HG03378 (cell line): ENCODE measurements around the gene GNG2.

Experiments
- ATAC-seq: cut with Tn5 transposase; IDR thresholded peaks from one replicate; pipeline ENCODE4 v1.9.1; 2021; ENCODE audit warnings: mild to moderate bottlenecking, moderate library complexity; ENCODE audit not compliant: unreplicated experiment

Gene GNG2

GRCh38 chr14:51860164-51860824 is at the start of gene GNG2:
TSS of gene GNG2 (plus strand) at chr14:51860612. CDS start at chr14:51950679, 90,067 bp downstream.
- peak; percentile 89 for ATAC-seq

GRCh38 chr14:51811706-51812105 is 48.7 kb upstream of the GNG2 start:
- ATAC-seq: no peak

GRCh38 chr14:51816031-51816430 is 44.4 kb upstream of the GNG2 start:
- no peak for ATAC-seq

- ATAC-seq: no peak
Observed at GRCh38 chr14:51817326-51817725, 43.1 kb upstream of the GNG2 start.

- no peak for ATAC-seq
Observed at GRCh38 chr14:51818748-51819380, 41.5 kb upstream of the GNG2 start.

- no peak for ATAC-seq
Observed at GRCh38 chr14:51821822-51822221, 38.6 kb upstream of the GNG2 start.

GRCh38 chr14:51822499-51822898 is 37.9 kb upstream of the GNG2 start:
- no peak for ATAC-seq

GRCh38 chr14:51823706-51824105 is 36.7 kb upstream of the GNG2 start:
- no peak for ATAC-seq

GRCh38 chr14:51824191-51824590 is 36.2 kb upstream of the GNG2 start:
- ATAC-seq: no peak

- no peak for ATAC-seq
Observed at GRCh38 chr14:51825926-51826325, 34.5 kb upstream of the GNG2 start.

- ATAC-seq: peak; percentile 94
Observed at GRCh38 chr14:51828017-51828797, 32.2 kb upstream of the GNG2 start.

GRCh38 chr14:51834240-51834639 is 26.2 kb upstream of the GNG2 start:
- no peak for ATAC-seq

GRCh38 chr14:51836417-51836816 is 24.0 kb upstream of the GNG2 start:
- peak; percentile 73 for ATAC-seq

GRCh38 chr14:51844081-51844881 is 16.1 kb upstream of the GNG2 start:
- peak; percentile 30 for ATAC-seq

- ATAC-seq: no peak
Observed at GRCh38 chr14:51845811-51846210, 14.6 kb upstream of the GNG2 start.

- ATAC-seq: peak; percentile 74
Observed at GRCh38 chr14:51846631-51847488, 13.6 kb upstream of the GNG2 start.

GRCh38 chr14:51847489-51847796 is 13.0 kb upstream of the GNG2 start:
- ATAC-seq: no peak

- no peak for ATAC-seq
Observed at GRCh38 chr14:51848120-51848519, 12.3 kb upstream of the GNG2 start.

- ATAC-seq: no peak
Observed at GRCh38 chr14:51849097-51849496, 11.3 kb upstream of the GNG2 start.

GRCh38 chr14:51850651-51851050 is 9.8 kb upstream of the GNG2 start:
- no peak for ATAC-seq
